Midbrain (tissue), 1 donor: ENCODE measurements around the gene ARHGDIB.

ENCODE experiments used
- DNase-seq: peaks from one replicate; lab custom pipeline; 2025; lab: John Stamatoyannopoulos, UW

The ARHGDIB gene

DNA sequence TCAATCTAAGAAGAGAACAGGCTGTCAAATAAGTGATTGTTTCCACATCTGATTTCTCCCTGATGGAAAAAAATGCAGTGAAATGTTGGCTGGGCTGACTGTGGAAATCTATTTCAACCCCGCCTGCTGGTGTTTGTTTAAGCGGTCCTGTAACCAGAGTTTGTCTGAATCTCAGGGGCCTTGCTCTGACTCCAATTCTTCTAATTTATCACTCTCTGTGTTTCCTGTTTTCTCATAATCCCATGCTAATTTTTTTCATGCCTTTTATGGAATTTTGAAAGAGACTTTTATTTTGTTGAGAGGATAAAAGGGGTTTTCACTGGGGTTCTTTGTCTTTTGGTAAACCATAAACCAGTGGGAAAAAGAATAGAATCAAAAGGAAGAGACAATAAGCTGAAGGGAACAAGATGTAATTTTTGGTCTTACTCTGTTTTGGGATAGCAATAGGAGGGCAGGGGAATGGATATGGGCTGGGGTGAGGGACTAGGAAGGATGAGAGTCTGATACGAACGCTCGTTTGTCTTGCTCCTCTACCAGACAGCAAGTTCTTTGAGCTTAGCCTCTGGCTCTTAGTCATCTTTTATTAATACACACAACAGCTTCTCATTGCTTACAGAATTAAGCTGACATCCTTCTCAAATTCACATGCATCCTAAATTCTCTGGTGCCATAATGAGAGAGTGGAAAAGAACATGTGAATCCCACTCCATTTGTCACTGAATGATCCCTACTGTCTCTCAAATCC, 67.7 kb downstream of the ARHGDIB start:
- DNase-seq, result no peak

DNA sequence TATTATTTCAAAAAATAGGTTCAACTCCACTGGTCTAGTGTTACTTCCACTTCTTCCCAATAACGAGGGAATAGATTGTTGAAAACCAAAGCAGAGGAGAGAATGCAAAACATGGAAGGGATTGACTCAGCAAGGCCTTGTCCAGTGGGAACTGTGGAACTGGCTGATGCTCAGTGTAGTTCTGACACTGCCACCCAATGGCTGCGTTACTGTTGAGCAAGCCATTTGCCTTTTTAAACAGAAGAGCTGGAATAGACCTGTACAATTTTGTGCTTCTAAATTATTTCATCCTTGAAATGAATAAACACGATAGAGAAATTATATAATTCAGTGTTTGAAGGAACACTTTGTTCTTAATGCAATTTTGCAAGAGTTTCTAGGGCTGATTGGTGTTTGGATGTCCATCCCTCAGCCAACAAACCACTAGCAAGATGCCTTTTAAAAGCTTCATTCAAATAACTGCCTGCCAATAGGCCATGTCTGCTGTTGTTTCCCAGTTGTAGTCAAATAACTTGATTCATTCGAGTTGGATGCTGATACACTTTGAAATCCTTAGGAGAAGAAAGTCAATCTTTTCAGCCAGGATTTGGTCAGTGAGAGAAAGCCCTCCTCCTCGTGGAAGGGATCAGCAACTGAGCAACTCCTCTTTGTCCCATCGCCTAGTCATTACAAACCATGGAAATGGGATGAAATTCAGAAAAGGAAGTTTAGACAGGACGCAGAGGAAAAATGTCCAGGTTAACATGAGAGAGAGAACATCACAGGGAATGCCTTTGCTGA, 68.5 kb downstream of the ARHGDIB start:
- peak; percentile 66 for DNase-seq
